HG03025 (cell line): ENCODE results near the gene SELENOI.

ENCODE experiments used
- ATAC-seq: cut with Tn5 transposase; IDR thresholded peaks from one replicate; pipeline ENCODE4 v1.9.1; 2021; ENCODE audit warnings: mild to moderate bottlenecking, moderate library complexity; ENCODE audit not compliant: unreplicated experiment, low FRiP score

The SELENOI gene

DNA sequence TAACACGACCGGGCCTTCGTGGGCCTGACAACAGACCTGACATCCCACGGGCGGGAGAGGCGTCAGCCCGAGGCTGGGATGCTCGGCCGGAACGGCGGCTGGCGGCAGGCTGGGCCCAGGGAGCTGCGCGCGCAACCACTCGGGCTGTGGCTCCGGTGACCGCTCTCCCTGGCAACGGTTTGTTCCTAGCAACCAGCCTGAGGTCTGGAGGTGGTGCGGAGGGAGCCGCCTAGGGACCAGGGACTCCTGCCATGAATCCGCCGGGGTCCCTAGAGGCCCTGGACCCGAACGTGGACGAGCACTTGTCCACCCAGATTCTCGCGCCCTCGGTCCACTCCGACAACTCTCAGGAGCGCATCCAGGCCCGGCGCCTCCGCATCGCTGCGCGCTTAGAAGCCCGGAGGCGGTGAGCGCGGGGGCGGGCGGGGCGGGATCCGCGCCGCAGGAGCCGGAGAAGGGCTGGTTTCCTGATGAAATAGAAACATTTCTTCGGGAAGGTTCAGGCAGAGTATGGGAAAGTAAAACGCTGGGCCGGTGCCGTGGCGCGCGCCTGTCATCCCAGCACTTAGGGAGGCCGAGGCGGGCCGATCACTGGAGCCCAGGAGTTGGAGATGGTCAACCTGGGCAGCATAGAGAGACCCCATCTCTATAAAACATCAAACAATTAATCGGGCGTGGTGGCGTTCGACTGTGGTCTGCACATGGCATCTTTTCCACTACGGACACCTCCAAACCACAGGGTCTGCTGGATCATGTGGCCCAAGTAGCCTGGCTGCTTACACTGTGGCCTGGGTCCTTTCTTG is 56.0 kb downstream of the SELENOI start, which contains the start of gene DRC1:
DRC1 (plus strand) TSS at position 182 of the 803 bp plus-strand sequence; CDS start at position 252, 70 bp downstream.
- ATAC-seq = no peak

DNA sequence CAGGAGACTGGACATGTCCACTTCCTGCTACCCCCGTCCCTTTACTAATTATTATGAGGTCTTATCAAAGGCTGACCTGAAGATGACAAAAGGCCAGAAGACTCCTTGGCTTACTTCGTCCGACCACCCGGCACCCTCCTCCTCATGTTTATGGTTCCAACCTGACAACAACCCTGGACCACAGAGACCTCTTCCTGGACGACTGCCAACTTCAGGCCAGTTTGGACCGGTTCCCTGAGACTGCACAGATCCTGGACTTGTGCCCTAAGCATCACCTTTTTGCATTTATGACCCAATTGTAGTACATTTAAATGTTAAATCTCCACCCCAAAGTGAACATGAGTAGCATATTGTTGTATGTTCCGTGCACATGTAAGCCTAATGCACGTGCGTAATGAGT is 61.6 kb downstream of the SELENOI start:
- no peak for ATAC-seq

DNA sequence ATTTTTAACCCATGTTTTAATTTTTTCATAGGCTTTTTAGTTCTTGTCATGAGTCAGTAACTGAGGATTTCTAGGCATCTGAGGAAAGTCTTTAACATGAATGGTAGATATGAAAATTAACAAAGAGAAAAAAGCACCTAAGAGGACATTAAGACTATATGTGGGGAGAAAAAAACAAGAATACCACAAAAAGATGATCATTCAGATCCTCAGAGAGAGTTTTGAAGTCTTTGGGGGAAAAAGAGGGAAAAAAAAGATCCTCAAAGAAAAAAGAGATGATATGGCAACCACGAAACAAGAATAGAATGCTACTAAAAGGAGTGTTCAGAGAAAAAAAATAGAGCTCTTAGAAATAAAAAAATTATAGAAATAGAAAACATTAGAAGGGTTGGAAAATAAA is 63.8 kb downstream of the SELENOI start:
- ATAC-seq = no peak

DNA sequence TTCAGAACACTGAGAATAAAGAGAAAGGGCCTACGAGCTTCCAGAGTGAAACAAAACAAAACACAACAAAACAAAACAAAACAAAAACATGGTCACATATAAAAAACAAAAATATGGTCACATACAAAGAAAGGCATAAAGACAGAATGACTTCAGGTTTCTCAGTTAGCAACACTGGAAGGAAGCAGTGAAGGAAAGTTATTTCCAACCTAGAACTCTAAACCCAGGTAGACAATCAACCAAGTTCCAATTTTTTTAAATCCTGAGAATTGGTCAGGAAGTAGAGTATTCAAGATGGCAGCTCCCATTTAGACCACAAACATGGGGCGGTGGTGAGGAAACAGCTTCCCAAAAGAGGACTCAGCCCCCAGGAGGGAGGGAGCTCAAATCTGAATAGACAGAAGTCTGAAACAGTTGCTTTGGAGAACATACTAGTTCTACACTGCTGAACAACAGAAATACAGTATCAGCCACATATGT is 64.9 kb downstream of the SELENOI start:
- ATAC-seq = no peak

DNA sequence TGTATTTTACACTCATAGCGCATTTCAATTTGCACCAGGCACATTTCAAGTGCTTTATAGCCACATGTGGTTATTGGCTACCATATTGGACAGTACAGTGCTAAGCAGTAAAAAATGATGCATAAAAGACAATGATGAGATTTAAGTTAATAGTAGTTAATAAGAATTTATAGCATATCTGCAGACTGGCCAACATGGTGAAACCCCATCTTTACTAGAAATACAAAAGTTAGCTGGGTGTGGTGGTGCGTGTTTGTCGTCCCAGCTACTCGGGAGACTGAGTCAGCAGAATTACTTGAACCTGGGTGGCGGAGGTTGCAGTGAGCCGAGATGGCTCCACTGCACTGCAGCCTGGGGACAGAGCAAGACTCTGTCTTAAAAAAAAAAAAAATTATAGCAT is 65.5 kb downstream of the SELENOI start:
- ATAC-seq = no peak

DNA sequence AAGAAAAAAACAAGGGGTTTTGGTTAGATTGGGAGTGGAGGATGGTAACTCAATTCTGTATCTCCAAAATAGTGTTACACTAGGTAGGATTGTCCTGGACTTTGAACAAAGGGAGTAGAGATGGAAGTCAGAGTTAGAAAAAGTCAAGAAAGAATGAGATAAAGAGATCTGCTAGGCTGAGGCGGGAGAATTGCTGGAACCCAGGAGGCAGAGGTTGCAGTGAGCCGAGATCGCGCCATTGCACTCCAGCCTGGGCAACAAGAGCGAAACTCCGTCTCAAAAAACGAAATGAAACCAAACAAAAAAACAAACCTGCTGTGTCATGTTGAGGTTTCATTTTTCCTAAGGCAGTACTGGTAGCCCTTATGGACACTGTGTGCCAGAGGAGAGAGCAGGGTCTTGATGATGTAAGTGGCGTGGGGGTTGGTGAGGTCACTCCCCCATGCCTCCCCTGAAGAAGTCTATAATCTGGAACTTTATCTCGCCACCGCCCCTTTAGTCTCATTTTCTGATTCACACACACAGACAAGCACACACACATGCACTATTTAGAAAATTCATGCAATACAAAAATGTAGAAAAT is 66.2 kb downstream of the SELENOI start:
- ATAC-seq = peak; percentile 49

DNA sequence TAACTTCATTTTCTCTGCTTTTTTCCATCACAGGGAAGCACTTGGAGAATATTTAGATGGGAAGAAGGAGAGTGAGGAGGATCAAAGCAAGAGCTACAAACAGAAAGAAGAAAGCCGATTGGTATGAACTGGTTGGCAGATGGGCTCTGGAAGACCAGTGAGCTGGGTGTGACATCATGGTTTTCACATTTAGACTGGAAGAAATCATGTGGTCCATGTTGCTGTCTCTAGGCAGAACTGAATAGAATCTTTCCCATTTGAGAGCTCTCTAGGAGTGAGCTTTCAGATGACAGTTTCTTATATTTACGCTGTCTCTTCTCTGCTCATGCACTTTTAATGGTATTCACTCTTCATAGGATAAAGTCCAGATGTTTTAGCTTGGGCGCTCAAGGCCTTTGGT is 68.4 kb downstream of the SELENOI start:
- no peak for ATAC-seq

DNA sequence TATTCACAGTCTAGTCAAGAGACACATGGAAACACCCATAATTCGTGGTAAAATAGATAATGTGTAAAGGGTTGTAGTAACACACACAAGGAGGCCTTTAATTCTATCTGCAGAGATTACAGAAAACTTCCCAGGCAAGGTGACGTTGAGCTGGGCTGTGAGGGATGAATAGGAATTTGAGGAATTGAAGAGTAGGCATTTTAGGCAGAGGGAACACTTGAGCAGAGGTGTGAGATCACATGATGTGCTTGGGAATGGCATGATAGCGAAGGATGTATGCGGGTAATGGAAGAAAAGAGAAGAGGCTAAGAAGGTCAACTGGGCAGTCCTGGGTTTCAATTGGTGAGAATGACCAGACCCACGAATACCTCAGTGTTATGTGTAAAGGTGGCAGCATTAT is 76.0 kb downstream of the SELENOI start:
- ATAC-seq = no peak

DNA sequence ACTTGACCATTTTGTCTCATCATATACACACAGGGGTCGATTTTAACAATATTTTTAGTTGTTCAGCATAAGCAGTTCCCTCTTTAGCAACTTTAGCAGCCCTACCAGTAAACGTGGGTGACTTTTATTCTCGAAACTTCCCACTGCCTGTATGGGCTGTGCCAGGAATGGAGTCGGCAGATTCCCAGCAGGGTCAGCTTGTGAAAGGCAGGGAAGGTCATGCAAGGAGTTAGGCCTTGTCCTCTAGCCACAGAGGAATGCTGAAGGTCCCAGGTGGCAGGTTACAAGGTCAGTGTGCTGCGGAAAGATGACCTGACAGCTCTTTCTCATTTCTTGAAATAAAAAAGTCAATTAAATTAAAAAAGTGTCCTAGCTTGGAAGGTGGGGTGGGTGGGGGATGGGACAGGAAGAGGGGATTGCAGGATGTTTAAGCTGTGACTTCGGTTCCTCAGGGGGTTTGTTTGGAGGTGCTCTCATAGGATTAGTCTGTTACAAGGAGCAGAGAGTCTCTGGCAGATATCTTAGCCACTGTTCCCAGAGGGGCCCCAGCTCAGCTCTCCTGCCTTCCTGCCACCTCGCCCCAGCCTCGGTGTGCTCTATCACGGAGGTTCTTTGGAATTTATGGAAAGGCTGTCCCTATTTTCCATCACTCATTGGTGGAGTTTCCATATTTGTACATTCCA is 77.1 kb downstream of the SELENOI start:
- no peak for ATAC-seq

DNA sequence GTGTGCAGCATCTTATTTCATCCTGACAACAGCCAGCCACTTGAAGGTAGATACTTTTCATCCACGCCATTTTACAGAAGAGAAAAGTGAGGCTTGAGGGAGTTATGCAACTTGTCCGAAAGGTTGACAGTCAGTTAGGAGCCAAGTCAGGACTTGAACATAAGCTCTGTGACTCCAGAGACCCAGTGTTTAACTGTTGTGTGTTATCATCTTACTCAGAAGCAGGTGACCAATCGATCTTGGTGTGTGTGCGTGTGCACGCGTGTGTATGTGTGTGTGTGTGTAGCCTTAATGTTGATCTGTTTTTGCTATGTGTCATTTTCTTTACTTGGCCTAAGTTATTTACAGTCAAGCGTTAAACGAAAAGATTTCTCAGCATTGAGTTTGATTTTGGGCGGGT is 77.8 kb downstream of the SELENOI start:
- ATAC-seq = no peak

DNA sequence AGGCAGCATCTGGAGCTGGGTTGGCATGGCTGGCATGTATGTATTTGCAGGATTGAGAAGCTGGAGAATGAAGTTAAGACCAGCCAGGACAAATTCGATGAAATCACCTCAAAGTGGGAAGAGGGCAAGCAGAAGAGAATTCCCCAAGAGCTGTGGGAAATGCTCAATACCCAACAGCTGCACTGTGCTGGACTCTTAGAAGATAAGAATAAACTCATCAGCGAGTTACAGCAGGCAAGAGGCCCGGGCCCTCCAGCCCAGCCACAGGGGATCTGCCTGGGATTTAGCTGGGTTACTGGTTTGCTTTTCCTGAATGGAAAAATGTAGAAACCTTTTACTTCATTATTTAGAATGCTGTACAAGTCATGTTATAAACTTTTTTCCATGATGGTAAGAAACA is 78.3 kb downstream of the SELENOI start:
- ATAC-seq = no peak

DNA sequence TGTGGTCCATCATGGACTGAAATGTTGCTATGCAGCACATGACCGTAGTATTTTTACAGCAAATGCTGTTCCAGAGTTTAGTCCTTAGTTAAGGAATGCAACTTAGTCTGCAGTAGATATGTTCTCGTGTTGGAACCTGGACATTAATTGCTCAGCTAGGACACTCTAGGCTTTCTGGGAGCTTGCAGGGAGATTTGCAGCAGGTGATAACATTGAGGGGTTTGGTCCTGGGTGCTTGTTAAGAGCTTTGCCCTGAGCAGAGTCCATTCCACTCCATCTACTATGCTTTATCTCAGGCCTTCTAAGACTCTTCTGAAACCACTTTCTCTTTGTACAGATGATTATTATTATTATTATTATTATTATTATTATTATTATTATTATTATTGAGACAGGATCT is 82.9 kb downstream of the SELENOI start:
- ATAC-seq = no peak

DNA sequence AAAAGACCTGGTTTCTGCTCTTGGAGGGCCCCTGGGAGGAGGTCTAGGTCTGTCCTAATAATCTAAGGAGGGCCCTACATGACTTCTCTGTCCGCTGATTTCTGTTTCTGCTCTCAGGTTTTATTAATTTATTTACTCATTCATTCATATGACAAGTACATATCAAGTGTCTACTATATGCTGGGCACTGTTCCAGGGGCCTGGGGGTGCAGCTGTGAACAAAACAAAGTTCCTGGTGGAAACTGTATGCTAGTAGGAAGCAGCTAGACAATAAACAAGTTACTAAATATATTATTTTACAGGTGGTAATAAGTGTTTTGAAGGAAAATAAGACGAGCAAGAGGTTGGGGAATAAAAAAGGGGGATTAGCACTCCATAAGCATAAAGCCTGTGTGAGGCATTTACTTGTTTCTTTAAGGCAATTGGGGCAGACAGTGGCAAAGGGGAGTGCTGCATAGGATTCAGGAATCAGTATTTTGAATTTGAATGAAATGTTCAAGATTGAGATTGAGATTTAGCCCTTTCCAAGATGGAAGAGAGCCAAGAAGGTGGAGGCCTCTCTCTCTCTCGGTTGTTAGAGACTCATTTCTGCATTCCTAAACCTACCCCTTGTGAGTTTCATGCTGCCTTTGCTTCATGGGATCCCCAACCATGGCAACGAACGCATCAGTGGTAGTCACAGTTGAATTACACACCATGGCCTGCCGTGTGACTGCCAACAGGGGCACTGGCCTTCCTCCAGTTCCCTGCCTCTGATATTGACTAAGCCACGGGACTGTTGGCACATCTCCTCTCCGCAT is 84.0 kb downstream of the SELENOI start:
- no peak for ATAC-seq

DNA sequence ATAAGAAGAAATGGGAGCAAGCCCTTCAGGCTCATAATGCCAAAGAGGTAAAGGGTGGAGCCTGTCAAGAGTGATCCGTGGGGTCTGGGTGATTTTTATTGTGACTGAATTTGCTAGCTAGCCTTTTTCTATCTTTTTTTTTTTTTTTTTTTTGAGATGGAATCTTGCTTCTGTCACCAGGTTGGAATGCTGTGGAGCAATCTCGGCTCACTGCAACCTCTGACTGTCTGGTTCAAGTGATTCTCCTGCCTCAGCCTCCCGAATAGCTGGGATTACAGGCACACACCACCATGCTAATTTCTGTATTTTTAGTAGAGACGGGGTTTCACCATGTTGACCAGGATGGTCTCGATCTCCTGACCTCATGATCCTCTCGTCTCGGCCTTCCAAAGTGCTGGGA is 84.9 kb downstream of the SELENOI start:
- no peak for ATAC-seq

DNA sequence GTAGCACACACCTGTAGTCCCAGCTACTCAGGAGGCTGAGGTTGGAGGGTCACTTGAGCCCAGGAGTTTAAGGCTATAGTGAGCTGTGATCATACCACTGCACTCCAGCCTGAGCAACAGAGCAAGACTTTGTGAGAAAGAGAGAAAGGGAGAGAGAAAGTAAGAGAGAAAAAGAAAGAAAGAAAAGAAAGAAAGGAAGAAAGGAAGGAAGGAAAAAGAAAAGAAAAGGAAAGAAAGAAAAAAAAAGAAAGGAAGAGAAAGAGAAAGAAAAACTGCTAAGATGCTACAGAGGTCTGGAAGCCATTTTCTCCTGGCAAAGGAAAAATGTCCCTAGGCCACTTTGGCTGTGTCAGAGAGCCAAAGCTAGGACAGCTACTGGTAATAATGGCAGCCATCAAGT is 86.4 kb downstream of the SELENOI start:
- no peak for ATAC-seq

DNA sequence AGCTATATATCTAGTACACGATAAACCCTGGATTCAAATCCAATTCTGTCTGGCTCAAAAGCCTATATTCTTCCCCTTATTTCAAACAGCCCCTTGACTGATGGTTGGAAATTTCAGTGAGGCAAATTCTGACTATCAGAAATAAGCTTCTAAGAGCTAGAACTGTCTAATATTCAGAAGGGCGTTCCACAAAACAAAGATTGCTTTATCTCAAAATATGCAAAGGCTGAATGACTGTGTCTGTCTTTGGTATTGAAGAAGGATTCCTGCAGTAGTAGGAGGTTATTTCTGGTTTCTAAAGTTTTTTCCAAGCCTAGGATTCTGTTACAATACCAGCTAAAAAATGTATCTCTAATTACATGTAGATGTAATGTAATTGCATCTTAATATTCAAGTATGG is 86.9 kb downstream of the SELENOI start:
- ATAC-seq = no peak

DNA sequence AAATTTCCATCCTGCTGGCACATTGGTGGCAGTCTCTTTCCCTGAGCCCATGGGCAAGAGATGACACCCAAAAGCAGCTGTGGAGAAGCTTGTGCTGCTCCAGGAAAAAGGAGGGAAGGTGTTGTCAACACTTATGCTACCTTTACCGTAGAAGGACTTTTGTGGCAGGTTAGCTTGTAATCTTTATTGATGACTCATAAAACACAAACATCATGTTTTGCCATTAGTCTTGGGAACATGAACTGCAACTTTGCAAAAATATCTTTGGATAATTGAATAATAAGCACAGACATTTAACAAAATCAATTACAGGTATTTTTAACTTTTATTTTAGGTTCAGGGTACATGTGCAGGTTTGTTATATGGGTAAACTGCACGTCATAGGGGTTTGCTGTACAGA is 89.2 kb downstream of the SELENOI start:
- ATAC-seq = no peak

DNA sequence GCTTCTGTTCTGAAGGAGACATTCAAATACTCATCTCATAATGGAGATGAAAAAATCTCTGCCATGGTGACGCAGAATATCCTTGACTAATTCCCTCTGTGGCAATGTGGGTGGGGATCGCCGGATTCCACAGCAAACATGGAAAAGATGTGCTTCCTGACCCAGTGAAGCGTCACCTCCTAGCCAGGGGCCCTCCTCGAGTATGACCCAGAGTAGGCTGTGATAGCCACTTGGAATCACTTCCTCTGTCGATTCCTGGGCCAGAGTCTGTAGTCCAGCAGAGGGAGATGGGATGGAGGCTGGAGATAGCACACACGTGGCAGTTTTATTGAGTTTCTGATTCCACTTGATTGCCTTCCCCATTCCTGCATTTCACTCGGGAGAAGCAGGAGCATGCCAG is 92.6 kb downstream of the SELENOI start:
- no peak for ATAC-seq

DNA sequence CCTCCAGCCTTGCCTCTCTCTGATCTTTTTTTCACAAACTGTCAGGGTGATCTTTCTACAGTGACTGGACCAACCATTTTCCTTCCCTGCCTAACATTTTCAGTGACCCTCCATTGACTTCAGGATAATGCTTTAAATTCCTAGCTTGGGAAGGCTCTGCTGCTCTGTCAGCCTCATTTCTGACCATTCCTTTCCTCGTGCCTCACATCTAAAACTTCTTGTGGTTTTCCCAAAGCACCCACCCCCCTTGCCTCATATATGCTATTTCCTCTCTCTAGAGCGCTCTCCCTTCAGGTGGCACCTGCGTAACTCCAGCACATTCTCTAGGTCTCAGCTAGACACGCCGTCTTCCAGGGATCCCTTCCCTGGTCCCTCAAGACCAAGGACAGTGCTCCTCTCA is 93.0 kb downstream of the SELENOI start:
- no peak for ATAC-seq

DNA sequence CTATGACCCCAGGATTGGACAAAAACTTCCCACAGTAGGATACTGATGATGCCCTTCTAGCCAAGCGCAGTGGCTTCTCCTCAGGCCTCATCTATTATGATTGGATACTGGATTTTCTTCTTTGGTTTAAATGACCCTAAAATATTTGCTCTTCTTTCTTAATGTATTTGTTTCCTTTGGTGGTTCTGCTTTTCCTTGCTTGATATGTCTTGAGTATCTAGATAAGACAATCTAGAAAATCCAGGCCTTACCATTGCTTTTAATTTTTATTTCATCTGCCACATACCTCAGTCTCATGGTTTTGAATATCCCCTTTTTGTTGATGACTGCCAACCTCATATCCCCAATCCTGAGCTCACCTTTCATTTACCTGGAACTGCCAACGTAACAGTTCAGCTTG is 96.4 kb downstream of the SELENOI start:
- ATAC-seq = no peak

DNA sequence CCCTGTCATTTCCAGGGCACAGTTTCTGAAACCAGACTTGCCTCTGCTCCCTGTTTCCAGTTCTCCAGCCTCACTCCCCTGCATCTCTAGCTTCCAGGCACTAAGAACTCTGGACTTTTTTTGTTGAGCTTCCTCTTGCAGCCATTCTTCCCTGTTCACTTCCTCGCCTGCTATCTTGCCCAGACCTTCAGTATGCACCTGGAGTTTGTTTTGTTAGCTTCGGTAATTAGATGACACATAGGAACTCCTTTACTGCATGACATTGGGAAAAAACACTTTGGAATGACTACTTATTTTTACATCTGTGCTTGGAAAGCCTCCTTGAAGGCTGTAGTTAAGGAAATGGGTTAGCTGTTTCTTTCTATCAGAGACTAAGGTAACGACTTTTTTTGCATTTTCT is 96.8 kb downstream of the SELENOI start:
- ATAC-seq = no peak
